ENCODE measurements around the gene LRG1.

GRCh38 chr19:4566402-4567051 is 26.7 kb upstream of the LRG1 start:
- TF ChIP-seq CTCF (IDR thresholded peaks at IDR 0.05; ENCODE audit: poor library complexity, severe bottlenecking), result no peak
- no peak for TF ChIP-seq EZH2 (IDR thresholded peaks at IDR 0.05; ENCODE audit: borderline replicate concordance, insufficient read depth, low read length, poor library complexity, severe bottlenecking)
- no peak for TF ChIP-seq POLR2AphosphoS5 (IDR thresholded peaks at IDR 0.05)
- TF ChIP-seq TAF1 (IDR thresholded peaks at IDR 0.05; ENCODE audit: low read depth), result no peak

All from neural cell (in vitro differentiated cells).